Measurements from ENCODE around the gene INTS1.

The INTS1 gene

GRCh38 chr7:1493571-1493970, 10.6 kb downstream of the INTS1 start:
- Histone ChIP-seq H3K9me2 (replicated peaks; ENCODE audit: insufficient read depth, low read length) (no peaks in the 10 kb centered on the region), H3K4me1 (ENCODE audit: low read length) (no peaks in the 10 kb centered on the region), H4K20me1 (ENCODE audit: insufficient read depth, low read length) (no peaks in the 10 kb centered on the region), H2AFZ (ENCODE audit: low read length) (no peak overlapping the region), H3K27me3 (replicated peaks; ENCODE audit: insufficient read depth, low read length) (no peaks in the 10 kb centered on the region), H3K79me2 (ENCODE audit: low read length) (no peaks in the 10 kb centered on the region), H3K9me3 (replicated peaks; ENCODE audit: insufficient read depth, low read length) (no peaks in the 10 kb centered on the region), H3K36me3 (replicated peaks; ENCODE audit: insufficient read depth, low read length) (no peaks in the 10 kb centered on the region), H3K4me3 (ENCODE audit: low read length) (no peak overlapping the region), H3K4me2 (ENCODE audit: low read depth, low read length) (no peak overlapping the region), H3F3A (ENCODE audit: insufficient read depth, low read length) (no peaks in the 10 kb centered on the region), H3K9ac (ENCODE audit: low read length) (no peak overlapping the region), H3K27ac (ENCODE audit: low read length) (no peak overlapping the region)
- DNase-seq: no peak
- no peak for TF ChIP-seq CTCF (IDR thresholded peaks at IDR 0.05; ENCODE audit: low read length)
- TF ChIP-seq EZH2 (optimal IDR thresholded peaks at IDR 0.05; ENCODE audit: low read depth, low read length): no peak
- no peak for TF ChIP-seq EZH2phosphoT487 (IDR thresholded peaks at IDR 0.05; ENCODE audit: low read length)

- Histone ChIP-seq H3K27me3 (replicated peaks; ENCODE audit: insufficient read depth, low read length) (no peaks in the 10 kb centered on the region), H4K20me1 (ENCODE audit: insufficient read depth, low read length) (no peaks in the 10 kb centered on the region), H3K36me3 (replicated peaks; ENCODE audit: insufficient read depth, low read length) (no peaks in the 10 kb centered on the region), H3K27ac (ENCODE audit: low read length) (no peak overlapping the region), H3K9me3 (replicated peaks; ENCODE audit: insufficient read depth, low read length) (no peaks in the 10 kb centered on the region), H3F3A (ENCODE audit: insufficient read depth, low read length) (no peaks in the 10 kb centered on the region), H3K79me2 (ENCODE audit: low read length) (no peaks in the 10 kb centered on the region), H3K9me2 (replicated peaks; ENCODE audit: insufficient read depth, low read length) (no peaks in the 10 kb centered on the region), H3K9ac (ENCODE audit: low read length) (no peak overlapping the region), H2AFZ (ENCODE audit: low read length) (no peak overlapping the region), H3K4me3 (ENCODE audit: low read length) (no peak overlapping the region), H3K4me1 (ENCODE audit: low read length) (no peaks in the 10 kb centered on the region), H3K4me2 (ENCODE audit: low read depth, low read length) (no peak overlapping the region)
- TF ChIP-seq CTCF (IDR thresholded peaks at IDR 0.05; ENCODE audit: low read length) (no peak), EZH2 (optimal IDR thresholded peaks at IDR 0.05; ENCODE audit: low read depth, low read length) (no peak), EZH2phosphoT487 (IDR thresholded peaks at IDR 0.05; ENCODE audit: low read length) (no peak)
- DNase-seq: no peak
Observed at GRCh38 chr7:1493129-1493528, 11.1 kb downstream of the INTS1 start.

GRCh38 chr7:1492640-1493039, 11.5 kb downstream of the INTS1 start:
- no peak overlapping the region for H3K4me2 ChIP-seq (ENCODE audit: low read depth, low read length)
- H3K4me1 ChIP-seq (ENCODE audit: low read length): no peaks in the 10 kb centered on the region
- H3K4me3 ChIP-seq (ENCODE audit: low read length): no peak overlapping the region
- H3K27me3 ChIP-seq (replicated peaks; ENCODE audit: insufficient read depth, low read length): no peaks in the 10 kb centered on the region
- H4K20me1 ChIP-seq (ENCODE audit: insufficient read depth, low read length): no peaks in the 10 kb centered on the region
- H3K9me3 ChIP-seq (replicated peaks; ENCODE audit: insufficient read depth, low read length): no peaks in the 10 kb centered on the region
- H3K79me2 ChIP-seq (ENCODE audit: low read length): no peaks in the 10 kb centered on the region
- H3K9ac ChIP-seq (ENCODE audit: low read length): no peak overlapping the region
- H3K36me3 ChIP-seq (replicated peaks; ENCODE audit: insufficient read depth, low read length): no peaks in the 10 kb centered on the region
- H2AFZ ChIP-seq (ENCODE audit: low read length): no peak overlapping the region
- TF ChIP-seq CTCF (IDR thresholded peaks at IDR 0.05; ENCODE audit: low read length) (no peak), EZH2phosphoT487 (IDR thresholded peaks at IDR 0.05; ENCODE audit: low read length) (no peak), EZH2 (optimal IDR thresholded peaks at IDR 0.05; ENCODE audit: low read depth, low read length) (no peak)
- DNase-seq: no peak
- H3K27ac ChIP-seq (ENCODE audit: low read length): no peak overlapping the region
- H3K9me2 ChIP-seq (replicated peaks; ENCODE audit: insufficient read depth, low read length): no peaks in the 10 kb centered on the region
- no peaks in the 10 kb centered on the region for H3F3A ChIP-seq (ENCODE audit: insufficient read depth, low read length)

Measured in MM.1S (cell line).